KG1 (cell line): ENCODE measurements around the gene GLRX2.

ENCODE experiments used
- DNase-seq: peaks from one replicate; lab custom pipeline; 2025; lab: John Stamatoyannopoulos, UW

Gene GLRX2

GRCh38 chr1:193111641-193112090 lies 6.5 kb upstream of the GLRX2 start:
- no peak for DNase-seq

DNA sequence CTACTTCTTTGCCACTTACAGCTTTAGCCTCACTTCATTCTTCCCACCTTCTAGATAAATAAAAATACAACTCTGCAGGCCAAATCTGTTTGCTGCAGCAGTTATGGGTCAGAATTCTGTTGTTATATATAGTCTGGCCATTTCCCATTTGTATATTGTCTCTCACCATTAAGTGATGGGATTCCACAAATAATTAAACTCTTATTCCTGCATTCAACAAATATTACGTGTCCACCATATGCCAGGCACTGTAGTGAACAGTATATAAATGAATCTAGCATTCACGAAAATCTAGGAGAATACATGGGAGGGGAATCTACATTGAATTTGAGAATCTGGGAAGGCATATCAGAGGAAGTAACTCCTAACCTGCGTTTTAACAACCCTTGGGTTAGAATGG lies 5.7 kb upstream of the GLRX2 start:
- no peak for DNase-seq

DNA sequence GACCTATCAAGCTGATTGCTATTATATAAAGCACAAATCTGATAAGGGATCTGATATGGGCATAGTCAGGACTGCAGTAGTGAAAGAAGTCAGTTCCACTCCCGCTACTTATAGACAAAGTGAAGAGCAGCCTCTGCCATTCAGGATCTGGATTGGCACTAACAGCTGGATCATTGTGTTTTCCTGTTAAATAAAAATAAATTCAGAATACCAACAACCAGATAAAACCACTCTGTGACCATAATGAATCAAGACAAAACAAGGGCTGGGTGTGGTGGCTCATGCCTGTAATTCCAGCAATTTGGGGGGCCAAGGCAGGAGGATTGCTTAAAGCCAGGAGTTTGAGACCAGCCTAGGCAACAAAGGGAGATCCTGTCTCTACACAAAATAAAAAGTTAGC lies 5.0 kb upstream of the GLRX2 start:
- no peak for DNase-seq

DNA sequence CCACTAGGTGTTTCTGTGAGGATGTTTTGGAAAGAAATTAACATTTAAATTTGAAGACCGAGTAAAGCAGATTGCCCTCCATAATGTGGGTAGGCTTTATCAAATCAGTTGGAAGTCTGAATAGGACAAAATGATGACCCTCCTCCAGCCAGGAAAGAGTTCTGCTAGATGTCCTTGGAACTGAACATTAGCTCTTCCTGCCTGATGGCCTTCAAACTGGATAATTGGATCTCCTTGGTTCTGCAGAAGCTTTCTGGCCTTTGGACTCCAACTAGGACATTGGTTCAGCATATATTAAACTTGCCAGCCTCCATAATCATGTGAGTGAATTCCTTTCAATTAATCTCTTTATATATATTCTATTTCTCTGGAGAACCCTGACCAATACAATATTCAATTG lies 4.4 kb upstream of the GLRX2 start:
- DNase-seq: no peak

DNA sequence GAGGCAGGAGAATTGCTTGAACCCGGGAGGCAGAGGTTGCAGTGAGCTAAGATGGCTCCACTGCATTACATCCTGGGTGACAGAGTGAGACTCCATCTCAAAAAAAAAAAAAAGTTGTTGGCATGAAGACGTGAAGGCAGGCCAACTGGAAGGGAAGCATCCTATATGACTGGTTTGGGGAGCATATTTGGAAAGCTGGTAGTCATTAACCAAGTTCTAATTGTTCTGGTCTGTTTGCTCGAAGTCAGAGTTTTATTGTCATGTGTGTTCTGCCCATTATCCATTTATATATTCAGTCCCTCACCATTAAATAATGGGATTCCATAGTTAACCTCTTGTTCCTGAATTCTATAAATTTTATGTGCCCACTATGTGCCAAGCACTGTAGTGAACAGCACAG lies 3.3 kb upstream of the GLRX2 start:
- DNase-seq: no peak

- no peak for DNase-seq
Measured at GRCh38 chr1:193105821-193106177, 585 bp upstream of the GLRX2 start.

- DNase-seq: peak; percentile 38
Measured at GRCh38 chr1:193104502-193104906, 710 bp downstream of the GLRX2 start.

DNA sequence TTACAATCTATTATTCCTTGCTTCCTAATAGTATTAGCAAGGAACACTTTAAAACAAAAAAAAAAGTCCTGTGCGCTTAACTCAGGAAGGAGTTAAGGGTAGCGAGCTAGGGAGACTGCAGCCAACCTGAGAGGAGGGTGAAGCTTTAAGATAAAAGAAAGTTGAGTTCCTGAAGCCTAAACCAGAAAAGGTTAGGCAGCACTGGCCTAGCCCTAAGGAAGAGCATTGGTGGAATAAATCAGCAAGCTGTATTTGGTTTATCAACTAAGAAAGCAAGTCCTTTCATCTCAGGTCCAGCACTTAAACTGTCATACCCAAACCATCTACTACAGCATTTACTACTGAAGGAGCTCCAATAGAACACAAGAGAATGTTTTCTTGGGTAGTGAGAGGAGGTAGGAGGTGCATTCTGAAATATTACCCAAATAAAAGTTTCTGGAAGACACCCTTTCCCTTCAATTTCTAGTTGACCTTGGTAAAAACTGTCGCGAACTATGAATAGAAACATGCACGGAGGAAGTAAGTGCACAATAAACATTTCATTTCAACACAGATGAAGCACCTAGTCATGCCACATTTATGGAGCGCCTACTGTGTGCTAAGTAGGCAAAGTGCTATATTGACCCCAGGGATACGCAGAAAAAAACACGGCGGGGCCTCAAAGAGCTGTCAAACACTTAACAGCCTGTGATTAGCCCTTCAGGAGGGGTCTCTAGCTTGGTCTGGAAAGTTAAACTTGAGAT lies 1.3 kb downstream of the GLRX2 start:
- no peak for DNase-seq

GRCh38 chr1:193102662-193103061 lies 2.6 kb downstream of the GLRX2 start:
- no peak for DNase-seq

GRCh38 chr1:193094112-193094511 lies 11.1 kb downstream of the GLRX2 start:
- DNase-seq: no peak

GRCh38 chr1:193090865-193091264 lies 14.3 kb downstream of the GLRX2 start:
- DNase-seq: no peak

DNA sequence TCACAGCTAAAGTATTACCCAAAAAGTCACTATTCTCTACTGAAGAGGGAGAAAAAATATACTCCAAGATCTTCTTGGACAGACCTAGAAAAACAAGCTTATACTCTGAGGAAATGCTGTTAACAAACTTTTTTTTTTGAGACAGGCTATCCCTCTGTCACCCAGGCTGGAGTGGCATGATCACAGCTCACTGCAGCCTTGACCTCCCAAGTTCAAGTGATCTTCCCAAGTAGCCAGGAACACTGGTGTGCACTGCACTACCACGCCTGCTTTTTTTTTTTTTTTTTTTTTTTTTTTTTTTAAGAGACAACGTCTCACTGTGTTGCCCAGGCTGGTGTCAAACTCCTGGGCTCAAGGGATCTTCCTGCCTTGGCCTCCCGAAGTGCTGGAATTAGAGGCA lies 17.3 kb downstream of the GLRX2 start:
- no peak for DNase-seq

DNA sequence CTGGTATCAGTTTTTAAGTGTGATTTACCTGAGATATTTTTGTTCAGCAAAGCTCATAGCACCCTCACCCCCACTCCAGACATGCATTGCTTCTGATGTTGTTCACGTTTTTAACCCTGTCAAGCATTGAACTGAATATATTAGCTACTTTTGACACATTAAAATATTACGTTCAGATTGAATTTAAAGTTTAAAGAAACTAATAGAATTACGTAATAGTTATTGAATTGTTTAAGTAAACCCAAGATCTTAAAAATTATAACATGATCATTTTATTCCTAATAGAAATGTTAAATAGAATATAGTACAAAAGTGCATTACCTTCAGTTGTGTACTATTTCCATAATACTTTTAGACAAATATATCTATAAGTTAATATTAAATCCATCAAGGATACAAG lies 18.9 kb downstream of the GLRX2 start:
- no peak for DNase-seq

- DNase-seq: no peak
Measured at GRCh38 chr1:193085263-193085662, 20.0 kb downstream of the GLRX2 start.

- no peak for DNase-seq
Measured at GRCh38 chr1:193083365-193084088, 21.7 kb downstream of the GLRX2 start.

DNA sequence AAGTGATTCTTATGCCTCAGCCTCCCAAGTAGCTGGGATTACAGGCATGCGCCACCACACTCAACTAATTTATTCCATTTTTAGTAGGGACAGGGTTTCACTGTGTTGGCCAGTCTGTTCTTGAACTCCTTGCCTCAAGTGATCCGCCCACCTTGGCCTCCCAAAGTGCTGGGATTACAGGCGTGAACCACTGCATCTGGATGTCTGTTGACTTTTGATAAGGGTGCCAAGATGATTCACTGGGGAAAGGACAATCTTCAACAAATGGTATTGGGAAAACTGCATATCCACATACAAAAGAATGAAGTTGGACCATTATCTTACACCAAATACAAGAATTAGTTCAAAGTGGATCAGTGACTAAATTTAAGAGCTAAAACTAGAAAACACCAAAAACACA lies 26.0 kb downstream of the GLRX2 start:
- DNase-seq: no peak

DNA sequence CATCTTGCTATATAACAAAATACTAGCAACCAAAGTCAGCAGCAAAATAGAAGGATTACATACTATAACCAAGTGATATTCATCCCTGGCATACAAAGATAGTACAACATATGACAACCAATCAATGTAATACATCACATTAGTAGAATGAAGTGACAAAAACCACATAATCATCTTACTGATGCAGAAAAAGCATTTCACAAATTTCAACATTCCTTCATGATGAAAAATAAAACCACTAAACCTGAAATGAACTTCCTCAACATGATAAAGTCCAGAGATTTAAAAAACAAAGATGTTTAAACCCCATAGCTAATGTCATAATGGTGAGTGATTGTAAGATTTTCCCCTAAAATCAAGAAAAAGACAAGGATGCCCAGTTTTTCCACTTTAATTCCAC lies 27.2 kb downstream of the GLRX2 start:
- no peak for DNase-seq

- DNase-seq: no peak
Measured at GRCh38 chr1:193070942-193071341, 34.3 kb downstream of the GLRX2 start.

GRCh38 chr1:193070386-193070753 lies 34.8 kb downstream of the GLRX2 start:
- DNase-seq: no peak

DNA sequence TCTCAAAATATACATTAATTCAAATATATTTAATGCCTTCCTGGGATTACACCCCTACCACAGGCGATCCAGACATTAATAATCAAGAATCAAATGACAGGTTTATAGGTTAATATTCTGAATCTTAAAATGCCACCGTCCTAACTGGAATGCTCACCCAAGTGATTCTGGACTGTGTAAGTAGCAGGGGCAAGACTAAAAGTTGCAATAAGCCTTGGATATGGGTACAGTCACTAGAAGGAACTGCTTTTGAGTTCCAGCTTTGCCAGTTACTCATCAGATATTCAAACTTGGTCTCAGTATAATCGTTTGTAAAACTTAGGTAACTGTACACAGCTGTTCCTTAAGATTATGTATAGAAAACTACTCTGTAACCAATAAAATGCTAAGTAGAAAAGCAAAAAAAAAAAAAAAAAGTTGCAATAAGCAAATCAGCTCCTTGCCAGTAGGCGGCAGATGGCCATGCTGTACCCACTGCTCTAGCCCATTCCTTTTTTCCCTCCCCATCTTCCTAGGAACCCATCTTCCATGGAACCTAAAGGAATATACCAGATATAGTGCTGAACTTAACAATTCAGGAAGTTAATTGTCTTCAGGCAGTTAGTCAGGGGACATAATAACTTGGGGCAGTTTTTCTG lies 35.3 kb downstream of the GLRX2 start:
- DNase-seq: no peak

DNA sequence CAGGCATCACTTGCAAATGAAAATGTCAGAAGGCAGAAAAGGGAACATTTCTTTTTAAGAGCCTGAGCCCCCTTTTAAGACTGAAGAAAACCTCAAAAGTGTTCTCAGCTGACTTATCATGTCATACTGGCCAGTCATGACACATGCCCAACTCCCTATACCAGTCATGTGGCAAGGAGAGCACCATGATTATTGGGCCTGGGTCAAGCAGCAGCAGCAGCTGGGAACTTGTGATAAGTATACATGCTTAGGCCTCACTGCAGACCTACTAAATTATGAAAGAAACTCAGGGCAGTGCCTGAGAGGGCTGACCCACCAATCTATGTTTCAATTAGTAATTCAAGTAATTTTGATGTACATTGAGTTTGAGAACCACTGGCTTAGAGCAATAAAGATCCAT lies 37.2 kb downstream of the GLRX2 start:
- DNase-seq: no peak

DNA sequence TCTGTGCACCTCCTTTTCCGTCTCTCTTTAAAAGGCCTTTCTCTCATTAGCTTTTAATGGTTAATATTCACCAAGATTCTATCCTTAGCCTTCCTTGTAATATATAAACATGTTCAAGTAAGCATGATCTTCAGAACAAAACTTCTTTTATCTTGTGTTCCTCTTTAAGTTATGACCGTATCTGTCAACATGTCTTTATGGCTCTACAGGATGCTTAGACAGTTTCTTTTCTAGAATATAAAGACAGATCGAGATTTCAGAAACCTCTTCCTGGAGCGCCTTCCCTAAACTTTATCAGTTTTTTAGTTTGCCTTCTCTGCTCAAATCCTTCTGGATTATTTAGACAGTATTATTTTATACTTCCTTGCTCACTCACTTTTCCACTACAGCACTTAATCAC lies 38.6 kb downstream of the GLRX2 start:
- DNase-seq: no peak

DNA sequence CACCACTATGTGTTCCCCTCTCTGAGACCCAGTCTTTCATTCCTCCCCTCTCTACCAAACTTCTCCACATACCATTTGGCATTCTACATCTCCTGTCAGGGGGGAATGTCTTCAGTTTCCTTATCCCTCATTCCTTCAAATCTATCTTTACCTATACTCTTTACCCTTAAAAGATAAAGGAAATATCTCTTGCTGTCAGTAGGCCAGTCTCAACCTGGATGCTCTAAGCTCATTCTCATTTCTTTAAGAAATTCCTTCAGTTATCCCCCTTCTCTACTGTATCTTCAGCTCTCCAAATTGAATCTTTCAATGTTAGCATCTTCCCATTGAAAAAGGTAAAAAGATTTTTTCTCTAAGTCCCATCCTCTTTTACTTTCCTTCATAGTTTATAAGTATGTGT lies 39.3 kb downstream of the GLRX2 start:
- DNase-seq: no peak
